Islet of Langerhans (tissue), 1 donor: ENCODE results near the gene FAM3C.
"Not testable (repeated sequence)": the region's sequence is repeated elsewhere in the genome, so short reads cannot be mapped to it uniquely, and the experiment has no call there.

Experiments used
- FAIRE-seq: peaks from one replicate; lab custom pipeline; 2011; peaks lifted over from hg19 to GRCh38; lab: Jason Lieb, UNC

FAM3C gene

DNA sequence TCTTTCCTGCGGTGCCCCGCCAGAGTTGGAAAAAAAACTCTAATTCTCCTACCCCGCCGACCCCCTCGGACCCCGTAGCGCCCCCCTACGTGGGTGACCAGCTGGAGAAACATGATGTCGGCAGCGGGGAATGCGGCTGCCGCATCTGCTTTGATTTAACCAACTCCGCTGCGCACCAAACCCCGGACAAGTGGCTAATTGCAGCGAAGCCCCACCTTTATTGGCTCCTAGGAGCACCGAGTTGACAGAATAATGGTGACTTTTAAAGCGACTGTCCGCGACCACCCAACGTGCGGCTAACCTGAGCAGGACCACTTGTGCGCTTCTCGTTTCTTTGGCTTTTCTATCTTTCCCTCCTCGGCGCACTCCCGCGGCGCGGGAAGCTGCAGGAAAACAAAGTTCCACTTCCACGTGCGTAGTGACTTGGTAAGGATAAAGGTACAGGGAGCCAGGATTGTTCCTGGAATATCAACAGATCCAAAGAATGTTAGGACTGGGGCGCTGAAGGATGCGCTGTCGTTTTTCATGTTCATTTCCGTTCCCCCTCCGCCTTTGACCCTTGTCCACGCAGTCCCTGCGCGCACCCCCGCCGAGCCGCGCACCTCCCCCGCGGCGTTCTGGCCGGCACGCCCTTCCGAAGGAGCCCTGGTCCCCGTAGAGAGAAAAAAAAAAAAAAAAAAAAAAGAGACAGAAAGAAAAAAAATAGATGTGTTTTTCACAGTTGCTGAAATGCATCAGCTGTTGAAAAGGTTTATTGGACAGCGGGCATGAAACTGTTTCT lies 65.9 kb downstream of the FAM3C start:
- FAIRE-seq: no peak

DNA sequence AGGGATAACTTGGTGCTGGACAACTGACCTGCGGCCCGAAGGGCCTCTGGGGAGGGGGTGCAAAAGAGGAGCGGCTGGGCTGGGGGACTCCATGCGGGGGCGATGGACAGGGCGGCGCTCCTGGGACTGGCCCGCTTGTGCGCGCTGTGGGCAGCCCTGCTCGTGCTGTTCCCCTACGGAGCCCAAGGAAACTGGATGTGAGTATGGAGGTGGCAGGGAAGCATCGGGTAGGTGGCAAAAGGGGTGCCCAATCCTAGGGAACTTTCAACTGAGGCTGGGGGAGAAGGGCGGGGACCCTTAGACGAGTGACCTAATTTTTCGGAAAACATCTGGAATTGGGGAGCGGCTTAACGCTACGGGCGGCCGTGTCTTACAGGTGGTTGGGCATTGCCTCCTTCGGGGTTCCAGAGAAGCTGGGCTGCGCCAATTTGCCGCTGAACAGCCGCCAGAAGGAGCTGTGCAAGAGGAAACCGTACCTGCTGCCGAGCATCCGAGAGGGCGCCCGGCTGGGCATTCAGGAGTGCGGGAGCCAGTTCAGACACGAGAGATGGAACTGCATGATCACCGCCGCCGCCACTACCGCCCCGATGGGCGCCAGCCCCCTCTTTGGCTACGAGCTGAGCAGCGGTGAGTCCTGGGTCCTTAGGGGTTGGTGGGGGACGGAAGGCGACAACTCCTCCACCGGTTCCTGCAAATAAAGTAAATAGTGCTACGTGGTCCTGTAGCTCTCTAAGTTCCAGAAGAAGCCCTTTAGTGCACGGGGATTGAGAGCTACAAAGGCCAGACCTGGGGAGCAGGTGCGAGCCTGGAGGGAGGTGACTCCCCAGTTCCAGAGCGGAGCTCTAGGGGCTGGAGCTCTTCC lies 66.7 kb downstream of the FAM3C start:
- no peak for FAIRE-seq

DNA sequence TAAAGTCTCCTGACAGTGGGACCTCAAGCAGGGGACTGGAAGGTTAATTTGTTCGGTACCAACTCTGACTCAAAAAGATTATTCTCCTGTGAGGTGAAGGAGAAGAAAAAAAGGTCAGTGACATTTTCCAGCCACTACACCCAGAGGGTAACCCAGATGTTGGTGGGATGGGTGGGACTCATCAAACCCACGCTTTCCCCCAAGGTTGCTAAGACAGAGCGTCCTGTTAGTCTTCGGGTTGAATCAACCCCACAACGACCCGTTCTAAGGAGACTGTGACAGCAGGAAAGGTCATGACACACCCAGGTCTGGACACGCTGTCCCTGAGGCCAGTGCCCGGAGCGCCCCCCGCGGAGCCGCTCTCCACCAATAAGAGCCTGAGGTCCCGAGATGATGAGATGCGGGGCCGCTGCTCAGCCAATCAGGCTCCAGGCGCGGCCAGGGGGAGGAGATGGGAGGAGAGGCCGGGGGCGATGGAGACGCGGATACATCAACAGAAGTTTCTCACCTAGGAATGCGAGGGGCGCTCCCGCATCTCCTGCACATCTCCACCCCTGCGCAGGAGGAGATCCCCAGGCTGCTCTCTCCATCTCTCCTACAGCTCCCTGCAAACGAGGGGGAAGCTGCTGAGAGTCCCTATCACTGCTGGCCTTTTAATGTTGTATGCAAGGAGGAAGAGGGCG lies 67.5 kb downstream of the FAM3C start, which contains the start of gene WNT16:
Gene WNT16 (plus strand): TSS at position 493 of the 683 bp plus-strand sequence. CDS start 293 bp downstream, outside the sequence.
- no peak for FAIRE-seq

DNA sequence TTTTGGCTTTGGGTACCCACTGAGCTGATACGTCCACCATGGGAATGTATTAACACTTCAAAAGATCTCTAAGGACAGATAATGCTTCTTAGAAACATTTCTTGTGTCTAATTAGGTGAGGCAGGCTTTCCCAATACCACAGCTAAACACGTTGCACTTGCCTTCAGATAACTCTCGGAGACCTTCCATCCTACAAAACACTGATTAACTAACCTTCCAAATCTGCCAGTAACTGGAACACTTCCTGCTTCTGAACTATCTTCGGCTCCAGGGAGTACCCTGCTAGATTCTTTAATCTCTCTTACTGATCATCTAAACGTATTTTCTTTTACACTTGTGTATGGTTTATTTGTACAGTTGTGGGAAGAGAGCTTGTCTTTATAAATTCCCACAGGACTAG lies 68.4 kb downstream of the FAM3C start:
- FAIRE-seq: no peak

DNA sequence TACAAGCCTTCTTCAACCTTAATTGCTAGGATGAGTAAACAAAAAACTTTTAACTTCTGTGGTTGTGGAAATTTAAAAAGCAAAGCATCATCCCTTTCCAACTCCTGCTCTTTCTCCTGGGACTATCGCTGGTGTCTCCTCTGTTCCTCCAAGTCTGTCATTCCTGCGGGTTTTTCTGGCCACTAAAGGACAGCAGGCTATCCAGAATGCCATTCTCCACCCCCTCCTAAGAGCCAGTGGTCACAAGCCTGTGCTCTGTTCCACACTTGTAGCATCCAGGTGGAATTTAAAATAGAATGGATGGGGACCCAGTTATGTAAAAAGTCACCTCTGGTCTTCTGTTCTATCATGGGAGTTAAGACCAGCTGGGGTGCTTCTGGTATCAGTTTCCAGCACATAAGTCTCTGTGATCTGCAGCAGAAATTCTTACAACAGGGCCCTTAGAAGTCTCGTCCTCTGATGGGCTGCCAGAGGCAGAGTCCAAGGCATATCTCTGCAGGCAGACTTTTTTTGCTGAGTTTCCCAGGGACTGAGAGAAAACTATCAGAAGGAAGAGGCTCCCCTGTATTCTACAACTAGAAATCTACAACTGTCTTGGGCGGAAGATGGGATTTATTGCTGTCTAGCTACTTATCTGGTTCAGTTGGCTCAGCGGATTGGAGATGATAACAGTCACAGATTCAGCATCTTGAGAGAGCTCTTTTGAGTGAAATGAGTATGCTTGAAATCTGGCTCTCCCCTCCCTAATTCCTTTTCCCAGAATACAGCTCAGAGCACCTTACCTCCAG lies 72.4 kb downstream of the FAM3C start:
- FAIRE-seq: no peak

DNA sequence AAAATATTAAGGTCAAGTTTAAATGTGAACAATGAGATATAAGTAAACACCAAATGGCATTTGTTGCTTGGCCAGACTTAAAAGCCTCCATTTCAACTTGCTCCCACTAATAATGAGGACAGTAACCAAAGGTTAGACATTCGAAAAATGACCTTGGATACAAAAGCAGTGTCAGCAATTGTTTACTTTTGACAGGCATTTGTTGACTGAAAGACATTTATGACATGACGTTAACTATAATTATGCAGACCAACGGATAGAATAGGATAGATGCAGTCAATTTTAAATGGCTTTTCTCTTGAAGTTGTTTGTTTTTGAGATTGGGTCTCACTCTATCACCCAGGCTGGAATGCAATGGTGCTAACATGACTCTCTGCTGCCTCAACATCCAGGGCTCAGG lies 73.6 kb downstream of the FAM3C start:
- no peak for FAIRE-seq

DNA sequence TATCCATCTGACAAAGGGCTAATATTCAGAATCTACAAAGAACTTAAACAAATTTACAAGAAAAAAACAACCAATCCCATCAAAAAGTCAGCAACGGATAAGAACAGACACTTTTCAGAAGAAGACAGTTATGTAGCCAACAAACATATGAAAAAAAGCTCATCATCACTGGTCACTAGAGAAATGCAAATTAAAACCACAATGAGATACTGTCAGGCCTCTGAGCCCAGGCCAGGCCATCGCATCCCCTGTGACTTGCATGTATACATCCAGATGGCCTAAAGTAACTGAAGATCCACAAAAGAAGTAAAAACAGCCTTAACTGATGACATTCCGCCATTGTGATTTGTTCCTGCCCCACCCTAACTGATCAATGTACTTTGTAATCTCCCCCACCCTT lies 80.9 kb downstream of the FAM3C start:
- FAIRE-seq: not testable (repeated sequence)

DNA sequence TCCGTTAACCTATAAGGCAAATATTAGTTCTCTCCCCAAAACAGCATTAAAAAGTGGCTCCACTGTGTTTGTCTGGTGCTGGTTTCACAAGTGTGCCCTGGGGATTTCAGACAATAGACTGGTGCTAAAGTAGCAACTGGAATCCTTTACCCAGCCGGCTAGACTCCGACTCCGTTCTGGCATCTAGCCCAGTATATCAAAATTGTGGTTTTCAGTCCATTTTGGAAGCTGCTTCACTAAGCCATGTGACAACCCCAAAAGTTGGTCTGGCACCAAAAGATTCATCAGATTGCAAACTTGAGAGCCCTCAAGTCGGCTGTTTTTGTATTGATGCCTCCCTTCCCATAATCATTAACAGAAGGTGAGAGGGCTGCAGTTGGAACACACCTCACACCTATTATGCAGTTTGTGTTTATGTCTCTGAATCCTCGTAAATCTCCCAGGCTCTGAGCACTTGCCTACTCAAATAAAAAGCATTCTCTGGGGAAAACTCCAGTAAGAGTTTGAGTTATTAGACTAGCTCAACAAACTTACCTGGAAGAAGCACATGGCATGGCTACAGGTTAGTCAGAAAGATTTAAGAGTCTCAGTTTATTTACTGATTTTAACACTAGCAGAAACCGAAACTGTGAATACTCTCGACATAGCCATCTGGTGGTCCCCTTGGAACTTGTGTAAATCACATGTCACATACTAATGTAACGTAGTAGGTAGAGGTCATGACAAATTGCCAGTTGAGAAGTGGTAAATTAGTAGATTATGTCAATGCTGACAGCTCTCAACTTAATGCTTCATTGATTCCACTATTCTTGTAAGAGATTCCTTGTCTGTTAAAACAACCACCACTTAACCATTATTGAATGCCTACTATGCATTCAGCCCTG lies 82.1 kb downstream of the FAM3C start:
- no peak for FAIRE-seq

DNA sequence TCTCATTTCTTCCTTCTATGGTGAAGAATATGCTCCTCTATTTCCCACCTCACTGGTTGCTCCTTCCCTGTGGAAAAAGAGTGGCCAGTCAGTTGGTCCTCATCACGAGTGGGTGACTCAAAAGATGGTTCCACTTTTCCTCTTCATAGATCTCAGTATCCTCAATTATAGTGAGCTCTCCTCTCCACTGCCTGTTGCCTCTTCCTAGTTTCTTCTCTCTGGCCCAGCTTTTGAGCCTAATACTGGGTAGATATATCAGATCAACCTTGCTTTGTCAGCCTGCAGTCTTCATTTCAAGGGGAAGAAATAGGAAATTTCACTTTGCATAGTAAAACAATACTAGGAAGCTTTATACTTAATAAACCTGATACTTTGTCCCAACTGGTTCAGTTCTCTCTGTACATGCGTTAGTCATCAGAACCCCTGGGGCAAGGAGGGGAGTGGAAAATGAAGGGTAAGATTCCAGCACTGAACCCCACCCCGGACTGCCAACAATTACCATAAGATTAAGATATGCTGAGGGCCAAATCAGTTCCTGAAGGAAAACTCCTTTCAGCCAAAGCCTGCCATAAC lies 82.8 kb downstream of the FAM3C start:
- no peak for FAIRE-seq

DNA sequence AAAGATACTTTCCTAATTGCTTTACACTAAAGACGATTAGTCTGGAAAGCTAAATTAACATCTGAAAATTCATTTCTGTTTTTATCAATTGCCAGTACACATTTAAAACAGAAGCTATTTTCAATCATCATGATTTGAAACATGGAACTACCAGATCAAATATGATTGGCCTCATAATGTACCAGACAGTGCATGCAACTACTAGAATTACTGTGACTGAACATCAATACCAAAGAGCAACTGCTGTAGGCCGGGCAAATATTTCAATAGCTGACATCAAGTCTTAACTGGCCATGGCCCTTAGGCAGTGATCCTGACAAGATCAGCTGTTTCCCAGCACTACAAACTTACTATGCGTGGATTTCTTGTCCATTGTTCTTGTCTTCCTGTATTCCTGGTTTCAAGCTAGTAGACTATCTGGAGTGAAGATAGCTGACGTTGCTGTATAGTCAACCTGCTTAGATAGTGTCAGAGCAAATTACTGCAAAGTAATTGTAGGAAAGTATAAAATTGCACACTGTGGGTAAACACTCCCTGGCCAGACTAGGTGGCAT lies 89.0 kb downstream of the FAM3C start:
- FAIRE-seq: no peak

DNA sequence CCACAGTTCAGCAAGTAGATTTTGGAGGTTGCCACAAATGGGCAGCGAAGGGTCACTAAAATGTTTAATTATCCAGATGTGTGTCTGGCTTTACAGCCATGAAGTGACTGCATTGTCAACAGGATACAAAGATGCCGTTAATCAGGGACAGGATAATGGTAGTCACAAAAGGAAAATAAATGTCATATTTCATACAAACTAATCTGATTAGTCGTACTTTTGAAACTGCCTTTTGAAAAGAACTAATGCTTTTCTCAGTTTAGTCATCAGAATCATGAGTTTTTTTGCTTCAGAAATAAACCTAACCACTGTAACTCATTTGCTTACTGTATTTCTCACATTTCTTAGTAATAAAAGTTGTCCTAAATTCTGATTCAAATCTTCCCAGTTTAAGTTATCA lies 89.5 kb downstream of the FAM3C start:
- FAIRE-seq: no peak

DNA sequence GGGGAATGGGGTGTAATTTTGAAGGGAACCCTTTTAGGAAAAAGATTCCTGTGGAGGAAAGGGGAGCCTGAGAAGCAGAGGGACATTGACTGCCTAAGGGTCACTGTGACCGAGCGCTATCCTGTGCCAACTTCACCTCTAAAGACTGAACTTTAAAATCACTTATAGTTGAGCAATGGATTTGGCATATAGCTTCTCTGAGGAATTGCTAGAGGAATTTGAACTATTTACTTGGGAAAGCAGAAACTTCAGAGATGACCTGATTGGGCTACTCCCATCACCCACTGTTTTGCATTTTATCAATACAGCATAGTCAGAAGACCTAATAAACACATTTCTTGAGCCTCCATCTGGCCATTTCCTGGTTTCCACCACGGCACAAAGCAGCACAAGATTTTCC lies 91.0 kb downstream of the FAM3C start:
- no peak for FAIRE-seq

DNA sequence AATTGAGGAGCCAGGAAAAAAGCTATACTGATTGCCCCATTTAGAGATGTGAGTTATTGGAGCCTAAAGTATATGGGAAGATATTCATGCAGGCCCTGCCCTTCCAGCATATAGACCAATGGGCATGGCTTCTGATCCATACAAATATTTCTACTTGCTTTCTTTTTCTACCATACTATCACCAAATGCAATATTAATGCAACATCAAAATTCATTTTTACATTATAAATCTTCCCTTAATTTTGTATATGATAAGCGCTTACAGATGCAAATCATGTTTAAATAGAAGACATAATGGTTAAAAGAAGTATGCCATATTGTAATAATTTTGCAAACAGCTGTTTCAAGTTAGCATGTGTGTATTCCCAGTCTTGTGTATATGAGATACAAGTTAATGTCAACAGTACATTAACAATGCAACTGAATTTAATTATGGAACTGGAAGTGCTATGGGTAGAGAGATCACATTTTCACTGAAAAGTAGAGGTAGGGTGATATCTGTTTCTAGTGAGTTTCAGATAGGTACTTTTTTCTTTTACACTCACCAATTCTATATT lies 91.9 kb downstream of the FAM3C start:
- no peak for FAIRE-seq

DNA sequence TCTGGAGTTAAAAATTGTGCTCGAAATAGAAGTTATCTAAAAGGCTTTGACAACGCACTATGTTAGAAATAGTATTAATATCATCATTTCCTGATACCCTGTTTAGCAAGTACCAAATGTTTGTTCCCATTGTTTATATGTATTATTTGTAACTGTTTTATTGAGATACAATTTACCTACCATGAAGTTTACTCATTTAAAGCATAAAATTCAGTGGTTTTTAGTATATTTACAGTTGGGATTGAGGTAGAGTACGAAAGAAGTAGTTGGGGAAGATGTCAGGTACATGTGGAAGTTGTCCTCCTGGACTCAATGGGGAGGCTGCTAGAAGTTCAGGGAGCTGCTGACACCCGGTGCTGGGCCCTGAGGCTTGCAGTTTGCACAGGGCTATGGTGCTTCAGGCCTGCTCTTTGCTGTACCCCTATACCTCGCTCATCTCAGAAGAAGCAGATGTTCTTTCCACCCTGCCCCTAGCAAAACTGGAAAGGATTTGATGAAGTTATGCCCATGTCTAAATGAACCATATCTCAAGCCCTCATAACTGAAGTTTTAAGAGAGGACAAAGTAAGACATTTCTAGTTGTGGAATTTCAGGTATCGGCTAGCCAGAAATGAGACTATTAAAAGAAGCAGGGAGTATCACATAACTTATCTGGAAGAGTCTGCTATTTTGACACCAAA lies 92.5 kb downstream of the FAM3C start:
- FAIRE-seq: no peak

DNA sequence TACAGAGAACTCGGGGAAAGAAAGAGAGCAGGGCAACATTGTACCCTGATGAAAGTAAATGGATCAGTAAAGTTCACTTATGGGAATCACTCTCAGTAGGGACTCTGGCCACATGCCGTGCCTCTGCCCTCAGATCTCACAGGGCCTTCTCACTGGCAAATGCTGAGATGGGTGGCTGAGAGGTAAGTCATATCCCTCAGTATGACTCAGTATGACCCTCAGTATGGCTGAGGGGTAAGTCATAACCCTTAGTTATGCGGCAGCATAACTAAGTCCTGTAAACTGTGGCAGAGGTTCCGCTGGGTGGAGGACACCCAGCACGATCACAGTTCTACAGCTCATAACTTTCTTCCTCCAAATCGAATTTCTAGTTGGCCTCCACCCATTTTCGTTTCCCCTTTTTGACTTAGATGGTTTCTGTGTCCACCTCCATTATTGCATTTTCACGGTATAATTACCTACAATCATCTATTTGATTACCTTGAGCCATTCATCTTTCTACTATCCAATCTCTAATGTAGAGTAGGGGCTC lies 93.8 kb downstream of the FAM3C start:
- no peak for FAIRE-seq

DNA sequence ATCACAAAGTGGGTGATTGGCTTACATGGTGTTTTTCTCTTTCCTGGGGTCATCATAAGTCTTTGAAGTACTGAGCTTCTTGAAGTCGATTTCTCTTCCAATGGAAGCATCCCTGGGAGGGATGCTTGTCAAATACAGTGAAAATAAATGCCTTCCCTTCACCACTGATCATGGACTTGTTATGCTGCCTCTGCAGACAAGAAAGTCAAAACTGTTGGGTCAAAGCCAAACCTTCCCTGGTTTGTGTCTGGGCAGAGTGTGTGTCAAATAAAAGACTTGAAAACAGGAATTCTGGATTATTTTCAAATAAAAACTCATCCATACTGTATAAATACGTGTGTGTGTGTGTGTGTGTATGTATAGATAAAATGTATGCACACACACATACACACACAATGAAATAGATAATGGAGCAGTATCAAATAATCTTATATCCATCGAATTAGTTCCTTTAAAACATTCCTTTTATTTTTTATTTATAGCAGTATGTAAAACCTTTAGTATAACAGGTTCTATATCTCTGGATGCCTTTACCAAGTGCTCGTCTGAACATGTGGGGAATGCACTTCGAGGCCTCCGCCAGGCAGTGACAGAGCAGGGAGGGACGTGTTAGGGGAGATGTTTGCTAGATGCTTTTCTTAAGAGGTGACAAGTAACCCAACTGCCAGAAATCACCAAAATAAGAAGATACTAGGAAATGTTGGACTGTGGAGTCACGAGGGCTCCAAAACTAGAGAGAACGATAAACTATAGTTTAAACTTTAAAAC lies 94.5 kb downstream of the FAM3C start:
- no peak for FAIRE-seq

DNA sequence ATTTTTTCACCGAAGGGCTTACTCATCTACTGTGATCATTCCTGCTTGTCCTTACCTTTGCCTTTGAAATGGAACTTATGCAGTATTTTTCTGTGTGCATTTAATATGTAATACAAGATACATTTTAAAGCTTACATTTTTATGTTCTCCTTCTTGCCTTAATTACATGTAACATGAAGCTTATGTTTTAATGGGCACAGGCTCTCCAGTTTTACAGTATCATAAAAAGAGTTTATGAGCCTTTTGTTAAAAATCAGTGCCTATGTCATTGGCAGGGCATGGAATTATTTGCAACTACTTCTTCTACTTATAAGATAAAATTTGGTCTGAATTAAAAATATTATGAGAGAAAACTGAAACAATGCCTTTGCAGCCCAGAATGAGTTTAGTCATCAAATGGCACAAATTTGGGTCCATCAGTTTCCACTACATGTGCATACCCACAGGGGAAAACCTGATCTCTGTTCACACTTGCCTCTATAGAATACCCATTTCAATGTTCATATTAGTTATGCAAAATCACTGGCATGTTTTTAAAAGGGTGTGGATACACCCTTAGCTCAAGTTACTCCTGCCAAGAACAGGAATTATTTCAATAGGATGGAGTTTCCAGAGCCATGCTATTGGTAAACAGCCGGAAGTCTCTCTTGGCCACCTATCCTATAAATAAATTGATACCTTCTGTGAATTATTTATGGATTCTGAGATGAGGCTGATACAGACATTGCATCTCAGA lies 95.3 kb downstream of the FAM3C start:
- no peak for FAIRE-seq
